Ovary (tissue), 3 donors: ENCODE measurements around the gene DKK3.

Experiments used
- EP300 ChIP-seq: sonication (generic); formaldehyde crosslinking; IDR thresholded peaks from one replicate; pipeline ENCODE4 v1.6.1; 2017; ENCODE audit warnings: antibody characterized with exemption
- POLR2A ChIP-seq: fragments of 450-650 bp; IDR thresholded peaks from one replicate; pipeline ENCODE4 v1.6.1; 2017; ENCODE audit warnings: antibody characterized with exemption, mild to moderate bottlenecking, moderate library complexity
- TF ChIP-seq, protein P1 (sequence below), 3 donors: fragments of 450-650 bp in 2 of 3; fragments of 200-600 bp in 1 of 3; IDR thresholded peaks; one replicate each; pipeline versions ENCODE4 v1.5.1 to v1.8.0; 2016 to 2022; ENCODE audit warnings: antibody characterized with exemption in 3 of 3, mild to moderate bottlenecking in 1 of 3
- donor health status: DM: no; HTN: no; CAD: no.

DNA sequence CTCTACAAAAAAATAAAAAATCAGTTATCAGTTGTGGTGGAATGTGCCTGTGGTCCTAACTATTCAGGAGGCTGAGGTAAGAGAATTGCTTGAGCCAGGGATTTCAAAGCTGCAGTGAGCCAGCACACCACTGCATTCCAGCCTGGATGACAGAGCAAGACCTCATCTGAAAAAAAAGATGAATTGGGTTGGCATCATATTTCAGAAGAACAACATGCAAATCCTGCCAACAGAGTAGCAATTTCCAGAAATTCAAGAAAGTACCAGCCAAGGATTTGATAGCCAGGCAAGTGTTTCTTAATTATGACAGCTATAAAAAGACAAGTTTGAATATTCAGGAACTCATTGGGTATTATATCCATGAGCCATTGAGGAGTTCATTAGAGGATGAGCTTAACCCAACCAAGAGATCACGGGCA lies 91.4 kb downstream of the DKK3 start:
- TF ChIP-seq, protein P1, sequence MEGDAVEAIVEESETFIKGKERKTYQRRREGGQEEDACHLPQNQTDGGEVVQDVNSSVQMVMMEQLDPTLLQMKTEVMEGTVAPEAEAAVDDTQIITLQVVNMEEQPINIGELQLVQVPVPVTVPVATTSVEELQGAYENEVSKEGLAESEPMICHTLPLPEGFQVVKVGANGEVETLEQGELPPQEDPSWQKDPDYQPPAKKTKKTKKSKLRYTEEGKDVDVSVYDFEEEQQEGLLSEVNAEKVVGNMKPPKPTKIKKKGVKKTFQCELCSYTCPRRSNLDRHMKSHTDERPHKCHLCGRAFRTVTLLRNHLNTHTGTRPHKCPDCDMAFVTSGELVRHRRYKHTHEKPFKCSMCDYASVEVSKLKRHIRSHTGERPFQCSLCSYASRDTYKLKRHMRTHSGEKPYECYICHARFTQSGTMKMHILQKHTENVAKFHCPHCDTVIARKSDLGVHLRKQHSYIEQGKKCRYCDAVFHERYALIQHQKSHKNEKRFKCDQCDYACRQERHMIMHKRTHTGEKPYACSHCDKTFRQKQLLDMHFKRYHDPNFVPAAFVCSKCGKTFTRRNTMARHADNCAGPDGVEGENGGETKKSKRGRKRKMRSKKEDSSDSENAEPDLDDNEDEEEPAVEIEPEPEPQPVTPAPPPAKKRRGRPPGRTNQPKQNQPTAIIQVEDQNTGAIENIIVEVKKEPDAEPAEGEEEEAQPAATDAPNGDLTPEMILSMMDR (IDR thresholded peaks at IDR 0.05), result no peak
- no peak for TF ChIP-seq POLR2A
- no peak for TF ChIP-seq EP300
